Left lung (tissue), 10 donors: ENCODE measurements around the gene MET. TPM values are rescaled to one million over a fixed set of nuclear protein-coding genes. Genes with fewer than 3 reads are reported as not detected.

Source experiments
- ATAC-seq: fragments of 200-7000 bp; cut with Tn5 transposase; one replicate; pipeline ENCODE4 v1.9.1; 2020; ENCODE audit warnings: moderate library complexity
- DNase-seq, 4 donors: peaks; one replicate each; pipeline ENCODE4 v3.0.0-alpha.2; 2013 to 2020
- H3K27ac ChIP-seq, 2 donors: fragments of 200-600 bp; sonication (generic) in 1 of 2; one replicate each; pipeline versions ENCODE4 v1.5.0 to v1.8.0; 2020 to 2021
- H3K27me3 ChIP-seq, 2 donors: fragments of 200-600 bp; sonication (generic) in 1 of 2; one replicate each; pipeline versions ENCODE4 v1.5.0 to v1.8.0; 2020 to 2021
- H3K36me3 ChIP-seq, 2 donors: fragments of 200-600 bp; sonication (generic) in 1 of 2; one replicate each; pipeline versions ENCODE4 v1.5.0 to v1.8.0; 2020 to 2021
- H3K4me1 ChIP-seq, 2 donors: fragments of 200-600 bp; one replicate each; pipeline ENCODE4 v1.8.0; 2021
- H3K4me3 ChIP-seq, 2 donors: fragments of 200-600 bp; sonication (generic) in 1 of 2; one replicate each; pipeline versions ENCODE4 v1.5.0 to v1.8.0; 2020 to 2021; ENCODE audit warnings: mild to moderate bottlenecking in 1 of 2
- H3K9me3 ChIP-seq, 2 donors: fragments of 200-600 bp; sonication (generic) in 1 of 2; one replicate each; pipeline versions ENCODE4 v1.5.0 to v1.8.0; 2020 to 2021
- CTCF ChIP-seq, 2 donors: fragments of 200-600 bp; sonication (generic) in 1 of 2; IDR thresholded peaks; one replicate each; pipeline versions ENCODE4 v1.5.0 to v1.8.0; 2021; ENCODE audit warnings: antibody characterized with exemption in 2 of 2
- intact Hi-C, 2 donors: fragments of 100-400 bp; cut with DNase I; formaldehyde crosslinking; loops; one replicate each; pipeline versions ENCODE4 v1.11.2 to v1.14.2; 2022
- polyA plus RNA-seq, 6 donors: library from polyadenylated mRNA; unstranded; fragments of 120-200 nt; gene quantifications; one replicate each; pipeline ENCODE4 v1.2.1, GENCODE V29; 2013; ENCODE audit not compliant: insufficient read length in 6 of 6
- total RNA-seq, 2 donors: library from RNA; stranded (reverse); fragmentation: NEBNext Ultra II Directional; extraction: Animal tissue kit (Norgen Biotek cat#: 25700); gene quantifications; one replicate each; pipeline ENCODE4 v1.2.1, GENCODE V29; 2021
- donor health status: DM: no; HTN: yes; CAD: no.
- donor health status: DM: no; HTN: no; CAD: no.

Gene MET
- total and polyA plus RNA-seq, 8 donors = 24.7 to 89.3 (median 32.1) TPM

DNA sequence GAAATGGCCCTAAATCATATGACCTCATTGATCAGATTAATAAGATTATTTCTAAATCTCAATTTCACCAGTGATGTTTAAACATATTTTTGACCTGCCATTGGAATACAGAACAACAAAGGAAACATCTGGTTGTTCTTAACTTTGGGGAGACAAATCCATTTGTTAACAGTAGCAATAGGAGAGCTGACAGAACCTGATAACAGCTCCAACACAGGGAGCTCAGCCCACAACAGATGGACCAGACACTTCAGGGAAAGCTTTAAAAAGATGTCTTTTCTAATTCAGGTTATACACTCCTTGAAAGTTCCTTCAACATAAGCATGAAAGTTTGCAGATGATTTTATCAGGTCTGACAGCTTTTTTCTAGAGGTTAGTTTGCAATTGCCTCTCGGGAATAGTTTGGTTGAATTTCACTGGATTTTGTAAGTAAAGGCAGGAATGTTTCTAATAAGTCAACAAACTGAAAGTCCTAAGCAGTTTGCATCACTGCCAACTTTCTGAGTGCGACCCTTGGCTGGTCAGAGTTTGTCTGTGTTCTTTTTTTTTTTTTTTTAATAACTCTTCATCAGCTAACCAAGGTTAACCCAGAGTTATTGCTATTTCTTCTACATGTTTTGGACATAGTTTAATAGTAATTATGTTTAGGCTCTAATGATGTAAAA is 6.5 kb upstream of the MET start:
- no peaks in the 10 kb centered on the region for H3K9me3 ChIP-seq
- H3K36me3 ChIP-seq = no peaks in the 10 kb centered on the region
- no peak overlapping the region for H3K27ac ChIP-seq
- intact Hi-C loops = no loop called here
- ATAC-seq (no peak), DNase-seq (peak in 1 of 4 donors; percentile 55)
- TF ChIP-seq CTCF (IDR thresholded peaks at IDR 0.05) = no peak
- H3K4me1 ChIP-seq = no peaks in the 10 kb centered on the region
- H3K27me3 ChIP-seq = no peaks in the 10 kb centered on the region
- H3K4me3 ChIP-seq = no peak overlapping the region

- H3K9me3 ChIP-seq = no peaks in the 10 kb centered on the region
- TF ChIP-seq CTCF (IDR thresholded peaks at IDR 0.05) = no peak
- intact Hi-C loops = loop anchor here in 1 of 2 donors (10.0 kb wide), 1 partner anchor 115 kb away; no protein-coding TSS in a partner anchor
- DNase-seq = no peak
- ATAC-seq = no peak
- no peak overlapping the region for H3K27ac ChIP-seq
- peaks cover 0 to 9% of the 10 kb centered on the region in 2 donors for H3K4me1 ChIP-seq
- H3K27me3 ChIP-seq = peaks cover 0 to 41% of the 10 kb centered on the region in 2 donors
- no peaks in the 10 kb centered on the region for H3K36me3 ChIP-seq
- H3K4me3 ChIP-seq = no peak overlapping the region
Measured at GRCh38 chr7:116669769-116670168, 2.2 kb upstream of the MET start.

DNA sequence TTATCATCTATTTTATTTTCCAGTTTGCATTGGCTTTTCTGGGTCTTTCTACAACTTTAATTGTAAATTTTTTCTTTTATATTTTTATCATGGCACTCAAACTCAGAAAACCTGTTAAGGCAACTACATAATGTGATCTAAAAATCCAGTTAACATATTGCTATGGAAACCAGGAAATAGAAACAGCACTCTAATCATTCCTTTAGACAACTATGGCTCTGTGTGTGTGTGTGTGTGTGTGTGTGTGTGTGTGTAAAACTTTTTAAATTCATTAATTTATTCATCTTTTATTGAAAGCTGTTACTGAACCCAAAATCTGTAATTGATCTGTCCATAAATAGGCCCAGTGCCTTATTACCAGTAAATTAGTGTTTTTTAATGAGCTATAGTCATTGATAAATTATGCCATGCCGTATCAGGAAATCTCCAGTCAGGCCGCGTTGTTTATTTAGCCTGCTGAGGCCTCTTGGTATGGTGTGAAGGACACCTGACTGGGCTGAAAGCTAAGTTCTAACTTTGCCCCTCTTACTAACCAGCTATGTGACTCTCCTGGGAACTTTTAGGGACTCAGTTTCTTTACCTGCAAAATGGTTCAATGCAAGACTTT is 1.5 kb upstream of the MET start:
- no peaks in the 10 kb centered on the region for H3K9me3 ChIP-seq
- no peak overlapping the region for H3K27ac ChIP-seq
- no peak overlapping the region for H3K4me3 ChIP-seq
- H3K36me3 ChIP-seq = no peaks in the 10 kb centered on the region
- TF ChIP-seq CTCF (IDR thresholded peaks at IDR 0.05) = no peak
- ATAC-seq (no peak), DNase-seq (no peak)
- intact Hi-C loops = loop anchor here in 1 of 2 donors (10.0 kb wide), 1 partner anchor 114 kb away; no protein-coding TSS in a partner anchor
- H3K27me3 ChIP-seq = peaks cover 0 to 44% of the 10 kb centered on the region in 2 donors
- H3K4me1 ChIP-seq = peaks cover 0 to 9% of the 10 kb centered on the region in 2 donors

DNA sequence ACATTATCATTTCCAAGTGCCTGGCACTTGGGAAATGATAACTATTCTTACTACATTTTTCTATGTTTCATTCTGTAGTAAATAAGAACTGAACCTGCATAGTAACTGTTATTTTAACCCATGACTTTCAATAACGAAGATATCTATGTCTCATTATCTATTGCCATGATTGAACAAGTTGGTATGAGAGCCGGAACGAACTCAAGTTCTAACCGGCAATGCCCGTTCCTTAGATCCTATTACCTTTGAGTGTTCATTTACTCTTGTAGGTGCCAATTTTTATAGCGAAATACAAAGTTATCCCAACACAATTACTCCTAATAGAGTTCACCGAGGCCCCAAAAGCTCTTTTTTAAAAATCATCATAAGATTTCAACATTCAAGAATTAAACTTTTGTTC is 885 bp upstream of the MET start:
- Histone ChIP-seq H3K4me1 (peaks cover 0 to 9% of the 10 kb centered on the region in 2 donors), H3K27ac (peak overlapping the region; percentile 67 to 77), H3K27me3 (peaks cover 0 to 47% of the 10 kb centered on the region in 2 donors), H3K9me3 (no peaks in the 10 kb centered on the region), H3K4me3 (peak overlapping the region; percentile 42 to 49), H3K36me3 (no peaks in the 10 kb centered on the region)
- DNase-seq (no peak), ATAC-seq (no peak)
- intact Hi-C loops = loop anchor here in 1 of 2 donors (10.0 kb wide), 1 partner anchor 114 kb away; no protein-coding TSS in a partner anchor
- TF ChIP-seq CTCF (IDR thresholded peaks at IDR 0.05) = no peak
